Astrocyte of the hippocampus (primary cell): ENCODE results near the gene TBC1D2.

Experiments used
- DNase-seq: peaks from one replicate; pipeline ENCODE4 v3.0.0; 2011; ENCODE audit warnings: low read depth, low spot score

TBC1D2 gene

GRCh38 chr9:98168153-98168780 lies 87.2 kb downstream of the TBC1D2 start:
- DNase-seq = no peak

DNA sequence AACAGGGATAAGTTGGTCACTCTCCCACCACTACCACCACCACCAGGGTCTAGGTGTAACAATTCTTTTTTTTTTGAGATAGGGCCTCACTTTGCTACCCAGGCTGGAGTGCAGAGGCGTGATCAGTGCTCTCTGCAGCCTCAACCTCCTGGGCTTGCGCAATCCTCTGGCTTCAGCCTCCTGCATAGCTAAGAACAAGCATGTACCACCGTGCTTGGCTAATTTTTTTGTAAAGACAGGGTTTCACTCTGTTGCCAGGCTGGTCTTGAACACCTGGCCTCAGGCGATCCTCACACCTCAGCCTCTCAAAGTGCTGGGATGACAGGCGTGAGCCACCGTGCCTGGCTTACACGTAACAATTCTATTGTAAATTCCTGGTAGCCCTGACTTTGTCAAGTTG lies 90.5 kb downstream of the TBC1D2 start:
- no peak for DNase-seq

GRCh38 chr9:98162613-98163012 lies 92.8 kb downstream of the TBC1D2 start:
- DNase-seq = no peak

- no peak for DNase-seq
Measured at GRCh38 chr9:98161851-98162250, 93.6 kb downstream of the TBC1D2 start.

GRCh38 chr9:98159790-98160189 lies 95.7 kb downstream of the TBC1D2 start:
- DNase-seq = no peak

- no peak for DNase-seq
Measured at GRCh38 chr9:98159301-98159700, 96.1 kb downstream of the TBC1D2 start.

DNA sequence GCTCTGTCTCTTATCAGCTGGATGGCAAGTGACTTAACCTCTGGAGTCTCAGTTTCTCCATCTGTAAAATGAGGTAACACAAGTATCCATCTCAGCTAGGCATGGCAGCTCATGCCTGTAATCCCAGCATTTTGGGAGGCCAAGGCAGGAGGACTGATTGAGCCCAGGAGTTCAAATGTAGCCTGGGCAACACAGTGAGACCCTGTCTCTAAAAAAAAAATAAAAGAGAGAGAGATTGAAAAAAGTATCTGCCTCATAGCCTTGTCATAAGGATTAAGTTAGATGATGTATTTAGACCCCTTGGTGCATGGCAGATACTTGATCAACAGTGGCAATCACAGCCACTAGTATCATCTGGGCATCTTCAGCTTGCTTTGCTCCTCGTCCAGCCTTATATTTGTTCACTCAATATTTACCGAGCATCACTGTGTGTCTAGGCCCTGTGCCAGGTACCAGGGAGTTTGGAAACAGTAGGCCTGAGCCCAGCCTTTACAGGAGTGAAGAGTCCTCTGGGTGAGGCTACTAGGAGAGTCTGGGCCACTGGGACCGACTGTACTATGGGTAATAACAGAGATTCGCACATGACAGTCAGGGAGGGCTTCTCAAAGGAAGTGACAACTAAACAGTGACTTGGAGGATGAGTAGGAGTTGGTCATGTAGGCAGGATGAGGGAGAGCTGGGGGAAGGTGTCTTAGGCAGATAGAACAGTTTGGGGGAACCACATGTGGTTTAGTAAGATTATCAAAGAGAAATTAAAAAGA lies 97.2 kb downstream of the TBC1D2 start:
- DNase-seq = no peak

GRCh38 chr9:98157372-98157771 lies 98.1 kb downstream of the TBC1D2 start:
- DNase-seq = no peak

- DNase-seq = no peak
Measured at GRCh38 chr9:98154678-98155077, 100.8 kb downstream of the TBC1D2 start.

- no peak for DNase-seq
Measured at GRCh38 chr9:98152526-98152925, 102.9 kb downstream of the TBC1D2 start.

- no peak for DNase-seq
Measured at GRCh38 chr9:98150721-98151120, 104.7 kb downstream of the TBC1D2 start.

- no peak for DNase-seq
Measured at GRCh38 chr9:98150164-98150563, 105.3 kb downstream of the TBC1D2 start.

- DNase-seq = no peak
Measured at GRCh38 chr9:98149422-98149821, 106.0 kb downstream of the TBC1D2 start.
